PC-9 (cell line): ENCODE data around the gene CFAP46. TPM values are rescaled to one million over a fixed set of nuclear protein-coding genes. Genes with fewer than 3 reads are reported as not detected.

ENCODE experiments used
- BruUV-seq: library from RNA; stranded (reverse); fragments of 400-500 nt; replicated peaks from 2 replicates; lab custom pipeline; 2021; lab: Mats Ljungman, UMichigan
- CTCF ChIA-PET: fragments of 300-600 bp; sonication (Branson Sonifier 250); formaldehyde crosslinking; loops from one replicate; lab custom pipeline; 2022; ENCODE audit warnings: antibody characterized with exemption; lab: Charles Lee
- POLR2A ChIA-PET: fragments of 300-600 bp; sonication (Branson Sonifier 250); formaldehyde crosslinking; loops from one replicate; lab custom pipeline; 2022; ENCODE audit warnings: antibody characterized with exemption; ENCODE audit not compliant: unreplicated experiment; lab: Charles Lee
- DNase-seq, 2 experiments: peaks; one replicate each; pipeline versions ENCODE4 v3.0.0 to v3.0.0-alpha.2; 2015 to 2022; ENCODE audit warnings: mixed read lengths in 1 of 2
- H2AFZ ChIP-seq: fragments of 200-600 bp; sonication (generic); 2 replicates; pipeline ENCODE4 v1.8.1; 2017; ENCODE audit warnings: antibody characterized with exemption
- H3F3A ChIP-seq: fragments of 200-600 bp; sonication (generic); 2 replicates; pipeline ENCODE4 v1.8.1; 2017; ENCODE audit warnings: antibody characterized with exemption, mild to moderate bottlenecking, low read depth; ENCODE audit not compliant: insufficient read depth
- H3K27ac ChIP-seq: fragments of 200-600 bp; sonication (generic); 2 replicates; pipeline ENCODE4 v1.6.1; 2016; ENCODE audit warnings: mixed run types
- H3K27me3 ChIP-seq: fragments of 200-600 bp; sonication (generic); 2 replicates; pipeline ENCODE4 v1.6.1; 2016; ENCODE audit warnings: low read depth, mixed run types; ENCODE audit not compliant: insufficient read depth
- H3K36me3 ChIP-seq: fragments of 200-600 bp; sonication (generic); 2 replicates; pipeline ENCODE4 v1.6.1; 2016; ENCODE audit warnings: low read depth, mixed run types
- H3K4me1 ChIP-seq: fragments of 200-600 bp; sonication (generic); replicated peaks from 2 replicates; pipeline ENCODE4 v1.6.1; 2016; ENCODE audit warnings: mixed run types; ENCODE audit not compliant: insufficient read depth
- H3K4me2 ChIP-seq: fragments of 200-600 bp; sonication (generic); 2 replicates; pipeline ENCODE4 v1.6.1; 2017; ENCODE audit warnings: mixed run types
- H3K4me3 ChIP-seq: fragments of 200-600 bp; sonication (generic); 2 replicates; pipeline ENCODE4 v1.6.1; 2016; ENCODE audit warnings: mixed run types
- H3K79me2 ChIP-seq: fragments of 200-600 bp; sonication (generic); 2 replicates; pipeline ENCODE4 v1.6.1; 2017; ENCODE audit warnings: low read depth, mixed run types
- H3K9me2 ChIP-seq: fragments of 200-600 bp; sonication (generic); 2 replicates; pipeline ENCODE4 v1.8.1; 2017; ENCODE audit warnings: mild to moderate bottlenecking; ENCODE audit not compliant: insufficient read depth
- H3K9me3 ChIP-seq: fragments of 200-600 bp; sonication (generic); 2 replicates; pipeline ENCODE4 v1.8.1; 2016; ENCODE audit warnings: low read depth; ENCODE audit not compliant: insufficient read depth
- H4K20me1 ChIP-seq: fragments of 200-600 bp; sonication (generic); 2 replicates; pipeline ENCODE4 v1.8.1; 2017; ENCODE audit not compliant: insufficient read depth
- CTCF ChIP-seq: fragments of 200-600 bp; sonication (generic); conservative IDR thresholded peaks from 2 replicates; pipeline ENCODE4 v1.6.1; 2017; ENCODE audit warnings: mixed run types, antibody characterized with exemption, mild to moderate bottlenecking, moderate library complexity
- EZH2 ChIP-seq: fragments of 200-600 bp; sonication (generic); IDR thresholded peaks from 2 replicates; pipeline ENCODE4 v1.8.0; 2017; ENCODE audit warnings: antibody characterized with exemption, low read depth
- intact Hi-C: fragments of 100-400 bp; cut with micrococcal nuclease; formaldehyde crosslinking; loops from one replicate; pipeline ENCODE4 v1.10.0; 2022; ENCODE audit not compliant: unreplicated experiment
- total RNA-seq: library from RNA; stranded (reverse); gene quantifications from 2 replicates; pipeline ENCODE4 v1.2.3, GENCODE V29; 2021

Gene CFAP46
- total RNA-seq, 1 experiment from 2014 or later: not detected

- Histone ChIP-seq H3K4me3 (no peak overlapping the region), H4K20me1 (no peaks in the 10 kb centered on the region), H3K27me3 (peaks cover 7% of the 10 kb centered on the region; the same call in 1 of the 2 replicates), H3K9me3 (no peaks in the 10 kb centered on the region), H3K27ac (no peak overlapping the region), H3K36me3 (no peaks in the 10 kb centered on the region), H3K9me2 (no peaks in the 10 kb centered on the region), H3K79me2 (no peaks in the 10 kb centered on the region), H3F3A (0 out of 2 replicates have a peak, but pooled peaks cover 3% of the 10 kb centered on the region), H3K4me2 (no peak overlapping the region), H2AFZ (no peak overlapping the region), H3K4me1 (no peaks in the 10 kb centered on the region)
- BruUV-seq: no TSS peak
- TF ChIP-seq EZH2 (no peak), CTCF (no peak)
- no peak for DNase-seq
- ChIA-PET POLR2A (no interaction called here), CTCF (no interaction called here)
- intact Hi-C loops: loop anchor here (10.0 kb wide), 1 partner anchor 416 kb away; no protein-coding TSS in a partner anchor
Observed at GRCh38 chr10:132908621-132909295, 33.6 kb downstream of the CFAP46 start.

- Histone ChIP-seq H3K4me3 (no peak overlapping the region), H3K4me1 (no peaks in the 10 kb centered on the region), H3K9me3 (no peaks in the 10 kb centered on the region), H2AFZ (no peak overlapping the region), H3K79me2 (no peaks in the 10 kb centered on the region), H3K4me2 (no peak overlapping the region), H3K9me2 (no peaks in the 10 kb centered on the region), H4K20me1 (no peaks in the 10 kb centered on the region), H3K27me3 (peaks cover 7% of the 10 kb centered on the region; the same call in 1 of the 2 replicates), H3F3A (0 out of 2 replicates have a peak, but pooled peaks cover 3% of the 10 kb centered on the region), H3K27ac (no peak overlapping the region), H3K36me3 (no peaks in the 10 kb centered on the region)
- CTCF ChIA-PET: interaction anchor here (0.6 kb wide), 1 partner anchor 387 kb away, joined by 5 read pairs; no protein-coding TSS in a partner anchor
- no TSS peak for BruUV-seq
- POLR2A ChIA-PET: interaction anchor here (0.5 kb wide), 1 partner anchor 385 kb away, joined by 3 read pairs; no protein-coding TSS in a partner anchor
- DNase-seq: no peak
- TF ChIP-seq EZH2 (no peak), CTCF (no peak)
- intact Hi-C loops: loop anchor here (10.0 kb wide), 1 partner anchor 417 kb away; no protein-coding TSS in a partner anchor
Observed at GRCh38 chr10:132907821-132908620, 34.3 kb downstream of the CFAP46 start.

GRCh38 chr10:132906836-132907235 is 35.5 kb downstream of the CFAP46 start:
- peaks cover 15% of the 10 kb centered on the region; the same call in 1 of the 2 replicates for H3K27me3 ChIP-seq
- H2AFZ ChIP-seq: no peak overlapping the region
- no peak overlapping the region for H3K27ac ChIP-seq
- no peaks in the 10 kb centered on the region for H3K36me3 ChIP-seq
- 0 out of 2 replicates have a peak, but pooled peaks cover 3% of the 10 kb centered on the region for H3F3A ChIP-seq
- BruUV-seq: no TSS peak
- no peak overlapping the region for H3K4me2 ChIP-seq
- TF ChIP-seq CTCF: no peak
- TF ChIP-seq EZH2: no peak
- H3K4me3 ChIP-seq: no peak overlapping the region
- intact Hi-C loops: loop anchor here (10.0 kb wide), 1 partner anchor 418 kb away; no protein-coding TSS in a partner anchor
- H3K9me2 ChIP-seq: no peaks in the 10 kb centered on the region
- H3K79me2 ChIP-seq: no peaks in the 10 kb centered on the region
- H3K9me3 ChIP-seq: no peaks in the 10 kb centered on the region
- POLR2A ChIA-PET: no interaction called here
- no peaks in the 10 kb centered on the region for H3K4me1 ChIP-seq
- no peaks in the 10 kb centered on the region for H4K20me1 ChIP-seq
- CTCF ChIA-PET: no interaction called here
- no peak for DNase-seq
